Stimulated activated CD8-positive, alpha-beta memory T cell treated with anti-CD3 and anti-CD28 coated beads, Interleukin-7, amount 100 ng/mL, for 4 hours (primary cell): ENCODE measurements around the gene SEPTIN5.
"Not testable (repeated sequence)": the region's sequence is repeated elsewhere in the genome, so short reads cannot be mapped to it uniquely, and the experiment has no call there.

Source experiments
- DNase-seq, 2 donors: peaks; one replicate each; pipeline ENCODE4 v3.0.0-alpha.2; 2020; ENCODE audit warnings: low read depth in 2 of 2

The SEPTIN5 gene

DNA sequence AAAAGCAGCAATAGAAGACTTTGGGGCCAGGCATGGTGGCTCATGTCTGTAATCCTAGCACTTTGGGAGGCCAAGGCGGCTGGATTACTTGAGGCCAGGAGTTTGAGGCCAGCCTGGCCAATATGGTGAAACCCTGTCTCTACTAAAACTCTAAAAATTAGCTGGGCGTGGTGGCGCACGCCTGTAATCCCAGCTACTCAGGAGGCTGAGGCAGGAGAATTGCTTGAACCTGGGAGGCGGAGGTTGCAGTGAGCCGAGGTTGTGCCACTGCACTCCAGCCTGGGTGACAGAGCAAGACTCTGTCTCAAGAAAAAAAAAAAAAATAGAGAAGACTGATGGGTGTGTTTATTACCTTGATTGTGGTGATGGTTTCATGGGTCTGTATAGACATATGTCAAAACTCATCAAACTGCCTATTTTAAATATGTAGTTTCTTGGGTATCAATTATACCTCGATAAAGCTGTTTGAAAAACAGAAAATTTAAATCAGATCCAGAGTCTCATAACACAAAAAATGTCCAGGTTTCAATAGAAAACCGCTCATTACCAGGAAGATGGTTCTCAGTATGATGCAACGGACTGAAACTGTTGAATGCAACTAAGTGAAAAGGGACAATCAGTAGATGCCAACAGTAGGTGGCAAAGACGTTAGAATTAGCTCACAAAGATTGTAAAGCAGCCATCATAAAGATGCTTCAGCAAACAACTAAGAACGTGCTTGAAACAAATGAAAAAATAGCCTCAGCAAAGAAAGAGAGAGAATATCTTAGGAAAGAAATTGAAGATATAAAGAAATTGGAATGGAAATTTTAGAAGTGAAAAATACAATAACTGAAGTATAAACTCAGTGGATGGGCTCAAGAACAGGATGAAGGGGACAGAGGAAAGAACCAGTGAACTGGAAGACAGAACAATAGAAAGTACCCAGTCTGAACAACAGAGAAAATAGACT, 33.1 kb upstream of the SEPTIN5 start:
- no peak for DNase-seq

DNA sequence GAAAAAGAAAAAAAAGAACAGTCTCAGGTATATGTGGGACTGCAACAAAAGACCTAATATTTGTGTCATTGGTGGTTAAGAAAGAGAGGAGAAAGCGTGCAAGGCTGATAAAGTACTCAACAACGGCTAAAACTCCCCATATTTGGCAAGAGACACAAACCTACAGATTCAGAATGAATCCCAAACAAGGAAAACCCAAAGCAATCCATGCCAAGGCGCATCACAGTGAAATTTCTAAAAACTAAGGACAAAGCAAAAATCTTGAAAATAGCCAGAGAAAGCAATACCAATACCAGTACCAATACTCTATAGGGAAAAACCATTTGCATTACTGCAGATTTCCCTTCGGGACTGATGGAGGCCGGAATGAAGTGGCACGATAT, 32.4 kb upstream of the SEPTIN5 start:
- DNase-seq, result no peak

- DNase-seq, result no peak
Measured at GRCh38 chr22:19686946-19687345, 27.4 kb upstream of the SEPTIN5 start.

GRCh38 chr22:19687561-19688300, 26.6 kb upstream of the SEPTIN5 start:
- DNase-seq, result no peak

GRCh38 chr22:19688301-19689290, 25.7 kb upstream of the SEPTIN5 start:
- DNase-seq, result no peak

GRCh38 chr22:19689408-19689807, 24.9 kb upstream of the SEPTIN5 start:
- no peak for DNase-seq

GRCh38 chr22:19691007-19691720, 23.1 kb upstream of the SEPTIN5 start:
- DNase-seq, result no peak

DNA sequence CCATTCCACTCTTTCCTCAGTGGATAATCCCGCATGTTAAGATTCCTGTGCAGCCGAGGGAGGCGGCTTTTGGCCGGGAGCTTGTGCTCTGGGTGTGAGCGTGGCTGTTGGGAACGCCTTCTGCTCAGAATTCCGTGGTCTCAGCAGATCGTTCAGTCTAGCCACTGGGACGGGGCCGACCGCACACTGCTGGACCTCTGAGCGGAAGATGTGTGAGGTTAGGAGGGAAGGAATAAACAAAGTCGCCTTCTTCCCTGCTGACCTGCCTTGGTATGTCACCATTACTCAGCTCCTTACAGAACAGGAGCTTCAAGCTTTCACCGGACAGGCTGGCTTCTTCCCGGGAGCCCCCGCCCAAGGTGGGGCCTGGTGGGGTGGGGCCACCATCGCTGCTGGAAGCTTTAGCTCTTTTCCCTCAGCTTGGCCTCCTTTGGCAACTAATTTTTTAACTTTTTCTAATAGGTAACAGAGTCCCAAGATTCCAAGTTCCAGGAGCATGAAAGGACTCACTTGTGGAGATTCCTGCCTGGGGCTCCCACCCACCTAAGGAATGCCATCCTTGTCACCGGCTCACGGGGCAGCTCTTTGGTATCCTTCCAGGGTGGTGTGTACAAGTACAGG, 22.5 kb upstream of the SEPTIN5 start:
- DNase-seq, result no peak

GRCh38 chr22:19693581-19693980, 20.7 kb upstream of the SEPTIN5 start:
- no peak for DNase-seq

DNA sequence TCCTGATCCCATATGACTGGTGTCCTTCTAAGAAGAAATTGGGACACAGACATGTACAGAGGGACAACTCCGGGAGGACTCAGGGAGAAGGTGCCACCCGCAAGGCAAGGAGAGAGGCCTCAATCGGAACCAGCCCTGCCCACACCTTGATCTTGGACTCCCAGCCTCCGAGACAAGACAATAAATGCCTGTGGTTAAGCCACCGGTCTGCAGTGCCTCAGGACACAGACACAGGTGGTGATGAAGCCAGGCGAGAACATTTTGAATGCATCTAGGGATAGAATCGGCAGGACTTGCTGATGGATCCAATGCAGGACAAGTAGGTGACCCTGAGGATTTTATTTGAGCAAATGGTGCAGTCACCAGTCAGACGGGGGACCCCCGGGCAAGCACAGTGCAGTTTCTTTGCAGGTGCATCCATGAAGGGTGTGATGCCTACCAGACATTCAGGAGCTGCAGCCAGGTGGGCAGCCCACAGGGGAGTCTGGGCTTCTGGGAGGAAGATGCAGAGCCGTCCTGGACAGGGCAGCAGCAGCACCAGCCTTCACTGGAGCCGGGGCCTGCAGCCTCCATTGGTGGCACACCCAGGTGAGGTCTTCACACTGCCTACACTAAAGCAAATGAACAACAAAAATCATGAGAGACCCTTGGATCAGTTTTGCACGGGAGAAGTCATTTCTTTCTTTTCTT, 20.2 kb upstream of the SEPTIN5 start:
- no peak for DNase-seq

- no peak for DNase-seq
Measured at GRCh38 chr22:19694696-19695095, 19.6 kb upstream of the SEPTIN5 start.

GRCh38 chr22:19696504-19697276, 17.6 kb upstream of the SEPTIN5 start:
- DNase-seq, result no peak

DNA sequence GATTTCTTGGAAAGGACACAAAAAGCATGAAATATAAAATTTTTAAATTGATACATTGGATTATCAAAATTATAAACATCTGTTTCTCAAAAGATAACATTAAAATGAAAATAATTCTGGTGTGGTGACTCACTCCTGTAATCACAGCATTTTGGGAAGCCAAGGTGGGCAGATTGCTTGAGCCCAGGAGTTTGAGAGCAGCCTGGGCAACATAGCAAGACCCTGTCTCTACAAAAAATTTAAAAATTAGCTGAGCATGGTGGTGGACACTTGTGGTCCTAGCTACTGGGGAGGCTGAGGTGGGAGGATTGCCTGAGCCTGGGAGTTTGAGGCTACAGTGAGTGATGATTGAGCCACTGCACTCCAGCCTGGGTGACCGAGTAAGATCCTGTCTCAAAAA, 16.4 kb upstream of the SEPTIN5 start:
- DNase-seq, result not testable (repeated sequence)

GRCh38 chr22:19700790-19701419, 13.4 kb upstream of the SEPTIN5 start:
- no peak for DNase-seq

DNA sequence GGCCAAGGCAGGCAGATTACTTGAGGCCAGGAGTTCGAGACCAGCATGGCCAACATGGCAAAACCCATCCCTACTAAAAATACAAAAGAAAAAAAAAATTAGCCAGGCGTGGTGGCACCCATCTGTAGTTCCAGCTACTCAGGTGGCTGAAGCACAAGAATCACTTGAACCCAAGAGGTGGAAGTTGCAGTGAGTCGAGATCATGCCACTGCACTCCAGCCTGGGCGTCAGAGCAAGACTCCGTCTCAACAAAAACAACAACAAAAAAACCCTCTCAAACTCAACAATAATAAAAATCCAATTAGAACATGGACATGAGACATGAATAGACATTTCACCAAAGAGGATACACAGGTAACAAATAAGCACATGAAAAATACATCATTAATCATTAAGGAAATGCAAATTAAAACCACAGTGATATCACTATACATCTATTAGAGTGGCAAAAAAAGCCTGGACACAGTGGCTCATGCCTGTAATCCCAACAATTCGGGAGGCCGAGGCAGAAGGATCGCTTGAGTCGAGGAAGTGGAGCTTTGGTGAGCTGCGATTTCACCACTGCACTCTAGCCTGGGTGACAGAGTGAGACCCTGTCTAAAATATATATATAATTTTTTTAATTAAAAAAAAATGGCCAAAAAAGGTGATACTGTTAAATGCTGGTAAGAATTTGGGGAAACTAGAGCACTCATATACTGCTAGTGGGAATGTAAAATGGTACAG, 12.7 kb upstream of the SEPTIN5 start:
- DNase-seq, result no peak

GRCh38 chr22:19703869-19704268, 10.4 kb upstream of the SEPTIN5 start:
- DNase-seq, result no peak

- DNase-seq, result no peak
Measured at GRCh38 chr22:19704355-19705015, 9.8 kb upstream of the SEPTIN5 start.
